ENCODE data around the gene GBX2. TPM values are rescaled to one million over a fixed set of nuclear protein-coding genes. Genes with fewer than 3 reads are reported as not detected.

The GBX2 gene
- total and polyA plus RNA-seq, 9 of the 15 experiments (the other 6 are each of a cell fraction or from before 2014, with no cell fraction given): 0.03 to 0.53 (median 0.27) TPM; not detected in 1

DNA sequence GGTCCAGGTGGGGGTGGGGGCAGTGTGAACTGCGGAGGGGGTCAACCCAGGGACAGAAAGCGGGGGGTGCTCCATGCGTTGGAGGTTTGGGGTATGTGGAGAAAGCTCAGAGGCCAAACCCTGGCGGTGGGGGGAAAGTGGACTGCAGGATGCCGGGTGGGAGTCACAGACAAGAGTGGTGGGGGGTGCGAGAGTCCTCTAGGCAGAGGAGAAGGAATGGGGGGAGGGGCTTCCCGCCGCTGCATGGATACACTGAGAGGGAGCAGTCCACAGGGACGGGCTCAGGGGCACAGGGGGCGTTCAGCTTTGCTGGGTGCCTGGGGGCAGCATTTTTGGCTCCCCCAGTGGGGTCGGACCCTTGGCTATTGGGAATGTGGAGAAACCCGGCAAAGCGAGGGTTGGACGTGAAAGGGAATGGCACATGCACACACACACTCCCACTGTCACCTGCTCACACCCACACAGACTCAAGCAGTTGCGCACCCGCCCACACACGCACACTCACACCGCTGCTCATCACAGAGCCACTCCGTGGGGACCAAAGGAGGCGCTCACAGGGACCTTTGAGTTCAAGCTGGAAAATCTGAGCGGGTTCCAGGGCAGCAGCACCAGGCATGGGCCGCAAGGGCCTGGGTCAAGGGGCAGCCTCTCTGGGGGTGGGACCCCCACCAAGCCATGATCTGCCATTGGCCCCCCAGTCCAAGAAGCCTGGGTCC is 7.7 kb downstream of the GBX2 start:
- CTCF ChIA-PET (ENCODE audit: low intra/inter-chr PET ratio): no interaction called here
- Histone ChIP-seq H3K79me2 (ENCODE audit: control insufficient read depth, insufficient read depth, low read length) (no peaks in the 10 kb centered on the region), H3K9ac (ENCODE audit: insufficient read depth in 1 of 2, low read depth in 2 of 2, low read length in 2 of 2) (no peak overlapping the region), H3K36me3 (ENCODE audit: control insufficient read depth, insufficient read depth, low read length) (no peaks in the 10 kb centered on the region), H3K9me3 (replicated peaks; ENCODE audit: control insufficient read depth, insufficient read depth, low read depth, low read length) (no peaks in the 10 kb centered on the region), H3K9me1 (ENCODE audit: control insufficient read depth, insufficient read depth, low read length) (no peaks in the 10 kb centered on the region), H2AFZ (ENCODE audit: low read depth, low read length) (no peak overlapping the region), H3K27me3 (ENCODE audit: control insufficient read depth in 2 of 2, insufficient read depth in 2 of 2, low read length in 2 of 2) (peaks cover 3 to 37% of the 10 kb centered on the region in 2 experiments; a peak in 3 of 5 replicates), H3K4me2 (ENCODE audit: insufficient read depth, low read length) (no peak overlapping the region), H3K4me1 (replicated peaks in 1 of 2; ENCODE audit: control insufficient read depth in 2 of 2, insufficient read depth in 2 of 2, low read length in 2 of 2) (peaks cover 0 to 7% of the 10 kb centered on the region in 2 experiments; a peak in 2 of 5 replicates), H4K20me1 (replicated peaks; ENCODE audit: control insufficient read depth, insufficient read depth, low read length) (no peaks in the 10 kb centered on the region), H3K27ac (ENCODE audit: extremely low read depth, low read depth, low read length) (no peak overlapping the region), H3K4me3 (no peak overlapping the region)
- no TSS peak for BruUV-seq (replicated peaks)
- WGBS (ENCODE audit: insufficient coverage, low coverage, missing lambda C conversion rate): 3% methylated on average over 5 of the region's 22 CpGs
- ATAC-seq (no peak), FAIRE-seq (no peak), DNase-seq (ENCODE audit: extremely low read depth in 1 of 4, low spot score in 3 of 4) (no peak)
- in situ Hi-C loops (cut with MboI) (no loop called here), intact Hi-C loops (cut with micrococcal nuclease) (no loop called here)
- TF ChIP-seq POLR2H (tag; IDR thresholded peaks at IDR 0.05; ENCODE audit: low read depth) (no peak), EGR1 (conservative IDR thresholded peaks at IDR 0.05) (peak; percentile 74)
- POLR2A ChIA-PET: no interaction called here

DNA sequence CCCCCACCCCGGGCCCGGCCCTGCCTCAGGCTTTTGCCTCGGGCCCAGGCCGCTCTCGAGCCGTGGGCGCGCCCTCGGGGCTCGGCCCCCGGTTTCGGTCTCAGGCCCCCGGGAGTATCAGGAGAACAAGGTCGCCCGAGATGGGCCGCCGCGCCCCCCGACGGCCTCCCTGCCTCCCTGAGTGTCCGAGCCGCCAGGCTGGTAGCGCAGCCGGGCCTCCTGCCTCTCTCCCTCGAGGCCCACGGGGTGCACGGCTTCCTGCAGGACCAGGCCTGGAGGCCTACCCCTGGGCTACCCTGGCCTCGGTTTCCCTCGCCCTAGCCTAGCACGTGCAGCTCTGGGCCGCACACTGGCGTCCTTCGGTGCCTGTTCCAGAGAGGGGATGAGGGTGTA is 8.4 kb downstream of the GBX2 start:
- Histone ChIP-seq H3K9me3 (replicated peaks; ENCODE audit: control insufficient read depth, insufficient read depth, low read depth, low read length) (no peaks in the 10 kb centered on the region), H2AFZ (ENCODE audit: low read depth, low read length) (no peak overlapping the region), H3K4me3 (no peak overlapping the region), H3K27me3 (ENCODE audit: control insufficient read depth in 2 of 2, insufficient read depth in 2 of 2, low read length in 2 of 2) (peaks cover 3 to 40% of the 10 kb centered on the region in 2 experiments; a peak in 3 of 5 replicates), H3K4me1 (replicated peaks in 1 of 2; ENCODE audit: control insufficient read depth in 2 of 2, insufficient read depth in 2 of 2, low read length in 2 of 2) (peaks cover 0 to 7% of the 10 kb centered on the region in 2 experiments; a peak in 2 of 5 replicates), H4K20me1 (replicated peaks; ENCODE audit: control insufficient read depth, insufficient read depth, low read length) (no peaks in the 10 kb centered on the region), H3K9me1 (ENCODE audit: control insufficient read depth, insufficient read depth, low read length) (no peaks in the 10 kb centered on the region), H3K4me2 (ENCODE audit: insufficient read depth, low read length) (no peak overlapping the region), H3K27ac (ENCODE audit: extremely low read depth, low read depth, low read length) (no peak overlapping the region), H3K9ac (ENCODE audit: insufficient read depth in 1 of 2, low read depth in 2 of 2, low read length in 2 of 2) (no peak overlapping the region), H3K79me2 (ENCODE audit: control insufficient read depth, insufficient read depth, low read length) (no peaks in the 10 kb centered on the region), H3K36me3 (ENCODE audit: control insufficient read depth, insufficient read depth, low read length) (no peaks in the 10 kb centered on the region)
- DNase-seq (ENCODE audit: extremely low read depth in 1 of 4, low spot score in 3 of 4): no peak
- no CpG with 5 or more reads among the region's 33 CpGs for WGBS (ENCODE audit: insufficient coverage, low coverage, missing lambda C conversion rate)
- intact Hi-C loops (cut with micrococcal nuclease) (no loop called here), in situ Hi-C loops (cut with MboI) (no loop called here)
- no peak for FAIRE-seq
- CTCF ChIA-PET (ENCODE audit: low intra/inter-chr PET ratio): no interaction called here
- no TSS peak for BruUV-seq (replicated peaks)
- ATAC-seq: no peak
- POLR2A ChIA-PET: no interaction called here
- TF ChIP-seq HNRNPH1 (optimal IDR thresholded peaks at IDR 0.05; ENCODE audit: low read depth, low read length) (no peak), NRF1 (conservative IDR thresholded peaks at IDR 0.05 in 1 of 2, IDR thresholded peaks at IDR 0.05 in 1 of 2) (no peak), HSF4 (CRISPR knock-in tag; IDR thresholded peaks at IDR 0.05; ENCODE audit: borderline replicate concordance) (no peak), MAZ (CRISPR knock-in tag; conservative IDR thresholded peaks at IDR 0.05 in 1 of 2, IDR thresholded peaks at IDR 0.05 in 1 of 2) (no peak), ZNF408 (CRISPR knock-in tag; IDR thresholded peaks at IDR 0.05; ENCODE audit: low read depth) (no peak)

Measured in K562 (cell line).